HepG2 (cell line): ENCODE measurements around the gene HTRA2. TPM values are rescaled to one million over a fixed set of nuclear protein-coding genes. Genes with fewer than 3 reads are reported as not detected.

Source experiments
- AGO2 ChIP-seq: fragments of 200-400 bp; formaldehyde crosslinking; optimal IDR thresholded peaks from 2 replicates; pipeline ENCODE3; 2017; ENCODE audit warnings: mild to moderate bottlenecking, low read depth, low read length, moderate library complexity
- CREB3 ChIP-seq: sonication (generic); formaldehyde crosslinking; IDR thresholded peaks from 2 replicates; pipeline ENCODE4 v1.5.0; 2020; ENCODE audit warnings: missing genetic modification reagents
- CTCF ChIP-seq: sonication (generic); formaldehyde crosslinking; IDR thresholded peaks from 2 replicates; pipeline ENCODE4 v1.5.0; 2020; ENCODE audit warnings: mild to moderate bottlenecking, missing genetic modification reagents, moderate library complexity
- JDP2 ChIP-seq: sonication (generic); formaldehyde crosslinking; IDR thresholded peaks from 2 replicates; pipeline ENCODE4 v1.8.1; 2022; ENCODE audit warnings: missing genetic modification reagents, borderline replicate concordance
- MLLT10 ChIP-seq: sonication (generic); formaldehyde crosslinking; IDR thresholded peaks from 2 replicates; pipeline ENCODE4 v1.4.0; 2020; ENCODE audit warnings: missing genetic modification reagents
- MTA3 ChIP-seq: sonication (generic); formaldehyde crosslinking; IDR thresholded peaks from 2 replicates; pipeline ENCODE4 v1.4.0; 2020; ENCODE audit warnings: missing genetic modification reagents
- PAX8 ChIP-seq: sonication (generic); formaldehyde crosslinking; IDR thresholded peaks from 2 replicates; pipeline ENCODE4 v1.8.0; 2022; ENCODE audit warnings: mild to moderate bottlenecking, missing genetic modification reagents, borderline replicate concordance
- POGK ChIP-seq: sonication (generic); formaldehyde crosslinking; conservative IDR thresholded peaks from 2 replicates; pipeline ENCODE4 v1.8.0; 2022; ENCODE audit warnings: mild to moderate bottlenecking, moderate library complexity, missing genetic modification reagents
- POLR2AphosphoS2 ChIP-seq: IDR thresholded peaks from 2 replicates; pipeline ENCODE4 v1.6.1; 2011; ENCODE audit warnings: low read depth, low read length, improper control_type of control experiment
- SIN3B ChIP-seq: fragments of 150-350 bp; IDR thresholded peaks from 2 replicates; pipeline ENCODE4 v1.6.1; 2014; ENCODE audit warnings: low read length
- SKI ChIP-seq: fragments of 450-650 bp; IDR thresholded peaks from one replicate; pipeline ENCODE4 v1.6.1; 2018; ENCODE audit warnings: mild to moderate bottlenecking; ENCODE audit not compliant: partially characterized antibody
- TCF7L2 ChIP-seq: IDR thresholded peaks from 2 replicates; pipeline ENCODE4 v1.6.1; 2011; ENCODE audit warnings: mild to moderate bottlenecking, low read depth, low read length, moderate library complexity
- U2AF2 ChIP-seq: fragments of 200-400 bp; formaldehyde crosslinking; IDR thresholded peaks from 2 replicates; pipeline ENCODE4 v1.6.1; 2017; ENCODE audit warnings: low read depth, mild to moderate bottlenecking, low read length
- ZNF18 ChIP-seq: sonication (generic); formaldehyde crosslinking; IDR thresholded peaks from 2 replicates; pipeline ENCODE4 v1.8.0; 2022; ENCODE audit warnings: mild to moderate bottlenecking, missing genetic modification reagents; ENCODE audit not compliant: insufficient replicate concordance
- ZNF296 ChIP-seq: sonication (generic); formaldehyde crosslinking; conservative IDR thresholded peaks from 2 replicates; pipeline ENCODE4 v1.5.0; 2020; ENCODE audit warnings: mild to moderate bottlenecking, missing genetic modification reagents
- ZNF354B ChIP-seq: sonication (generic); formaldehyde crosslinking; IDR thresholded peaks from 2 replicates; pipeline ENCODE4 v1.8.0; 2022; ENCODE audit warnings: mild to moderate bottlenecking, missing genetic modification reagents
- ZNF549 ChIP-seq: sonication (generic); formaldehyde crosslinking; IDR thresholded peaks from 2 replicates; pipeline ENCODE4 v1.5.0; 2020; ENCODE audit warnings: missing genetic modification reagents
- ZNF737 ChIP-seq: sonication (generic); formaldehyde crosslinking; IDR thresholded peaks from 2 replicates; pipeline ENCODE4 v1.5.0; 2020; ENCODE audit warnings: missing genetic modification reagents, mild to moderate bottlenecking, borderline replicate concordance
- ZNF878 ChIP-seq: sonication (generic); formaldehyde crosslinking; IDR thresholded peaks from 2 replicates; pipeline ENCODE4 v1.8.1; 2023; ENCODE audit warnings: mild to moderate bottlenecking, missing genetic modification reagents, moderate library complexity
- ZSCAN21 ChIP-seq: sonication (generic); formaldehyde crosslinking; IDR thresholded peaks from 2 replicates; pipeline ENCODE4 v1.8.0; 2022; ENCODE audit warnings: mild to moderate bottlenecking, missing genetic modification reagents, moderate library complexity, borderline replicate concordance
- ZSCAN29 ChIP-seq: sonication (generic); formaldehyde crosslinking; conservative IDR thresholded peaks from 2 replicates; pipeline ENCODE4 v1.4.0; 2020; ENCODE audit warnings: mild to moderate bottlenecking, missing genetic modification reagents
- polyA plus RNA-seq, 8 experiments: library from polyadenylated mRNA; depleted of rRNA in 3 of 8; stranded (reverse) in 7 of 8; unstranded in 1 of 8; fragments of >200 nt; fragmentation: Illumina TruSeq in 4 of 8; extraction: Trizol in 4 of 8; gene quantifications; 2 replicates each; pipeline versions ENCODE4 v1.2.1 to v1.2.3, GENCODE V29; 2011 to 2016; ENCODE audit warnings: low read depth in 4 of 8, missing spikeins in 1 of 8, mixed read lengths in 1 of 8; ENCODE audit not compliant: insufficient read depth in 1 of 8
- total RNA-seq, 5 experiments: library from RNA; depleted of rRNA; stranded (reverse); fragments of >200 nt; fragmentation: Illumina TruSeq; extraction: Trizol; gene quantifications; 2 replicates each; pipeline ENCODE4 v1.2.3, GENCODE V29; 2016; ENCODE audit warnings: low read depth in 1 of 5

The HTRA2 gene
- total and polyA plus RNA-seq, 2 of the 13 experiments (the other 11 are each of a cell fraction or from before 2014, with no cell fraction given): 47.7 to 50.3 TPM

- no peak for TF ChIP-seq ZNF737 (CRISPR knock-in tag)
- TF ChIP-seq JDP2 (CRISPR knock-in tag): peak; percentile 59; the same call in 1 of the 2 replicates
- TF ChIP-seq MTA3 (CRISPR knock-in tag): no peak
- TF ChIP-seq ZNF354B (CRISPR knock-in tag): no peak
- peak; percentile 60 for TF ChIP-seq SIN3B
- no peak for TF ChIP-seq ZNF549
- TF ChIP-seq POLR2AphosphoS2: peak; percentile 83
- TF ChIP-seq ZSCAN21 (CRISPR knock-in tag): peak; percentile 76; the same call in 1 of the 2 replicates
- peak; percentile 94 for TF ChIP-seq POGK (CRISPR knock-in tag)
- no peak for TF ChIP-seq SKI
- TF ChIP-seq ZNF296 (CRISPR knock-in tag): no peak
- peak; percentile 93; the same call in 1 of the 2 replicates for TF ChIP-seq PAX8 (CRISPR knock-in tag)
- no peak for TF ChIP-seq MLLT10 (CRISPR knock-in tag)
- TF ChIP-seq CTCF: peak; percentile 98
- TF ChIP-seq TCF7L2: no peak
- 0 out of 2 replicates have a peak, but pooled peaks have one; percentile 28 for TF ChIP-seq CREB3 (CRISPR knock-in tag)
- TF ChIP-seq ZNF878 (CRISPR knock-in tag): no peak; the same call in 1 of the 2 replicates
- TF ChIP-seq ZNF18 (CRISPR knock-in tag): no peak
- no peak for TF ChIP-seq U2AF2
- 0 out of 2 replicates have a peak, but pooled peaks have one; percentile 64 for TF ChIP-seq ZSCAN29 (CRISPR knock-in tag)
- peak; percentile 97 for TF ChIP-seq AGO2
These were observed 22.4 kb upstream of the HTRA2 start, which contains the start of gene PCGF1 (continued) for GRCh38 chr2:74507145-74507925.
